Hematopoietic multipotent progenitor cell (in vitro differentiated cells): ENCODE data around the gene HINT2. TPM values are rescaled to one million over a fixed set of nuclear protein-coding genes. Genes with fewer than 3 reads are reported as not detected.

Experiments used
- DNase-seq, 3 donors: peaks; one replicate each; pipeline ENCODE4 v3.0.0-alpha.2; 2011 to 2015; ENCODE audit warnings: low read depth in 2 of 3, low spot score in 2 of 3
- total RNA-seq: library from RNA; depleted of rRNA; stranded (reverse); fragments of >200 nt; gene quantifications from one replicate; pipeline ENCODE4 v1.2.3, GENCODE V29; 2012

HINT2 gene
- total RNA-seq, 1 donor, result 22.6 TPM

GRCh38 chr9:35841645-35841900 lies 26.7 kb upstream of the HINT2 start:
- no peak for DNase-seq

- no peak for DNase-seq
Observed at GRCh38 chr9:35840881-35841644, 26.2 kb upstream of the HINT2 start.

- DNase-seq, result no peak
Observed at GRCh38 chr9:35839926-35840325, 25.1 kb upstream of the HINT2 start.

- DNase-seq, result no peak
Observed at GRCh38 chr9:35836595-35836994, 21.8 kb upstream of the HINT2 start.

- DNase-seq, result no peak
Observed at GRCh38 chr9:35835766-35836165, 20.9 kb upstream of the HINT2 start.

GRCh38 chr9:35835216-35835632 lies 20.4 kb upstream of the HINT2 start:
- no peak for DNase-seq

GRCh38 chr9:35834260-35835215 lies 19.7 kb upstream of the HINT2 start:
- DNase-seq, result no peak

GRCh38 chr9:35832814-35833213 lies 18.0 kb upstream of the HINT2 start:
- DNase-seq, result no peak

GRCh38 chr9:35831040-35831439 lies 16.2 kb upstream of the HINT2 start:
- DNase-seq, result no peak

GRCh38 chr9:35829764-35830096 lies 14.9 kb upstream of the HINT2 start:
- DNase-seq, result no peak

- peak; percentile 79 to 93 (median 90) for DNase-seq
Observed at GRCh38 chr9:35829084-35829763, 14.4 kb upstream of the HINT2 start, which contains the start of gene TMEM8B. TMEM8B (plus strand) TSS chr9:35829228; CDS start chr9:35829448, 220 bp downstream.

GRCh38 chr9:35828716-35829083 lies 13.9 kb upstream of the HINT2 start, which contains the start of gene FAM221B:
FAM221B (minus strand) TSS chr9:35828732; CDS start chr9:35826161, 2,571 bp downstream.
- DNase-seq, result no peak

- no peak for DNase-seq
Observed at GRCh38 chr9:35827486-35827885, 12.6 kb upstream of the HINT2 start.

- DNase-seq, result peak; percentile 34 to 79 (median 65)
Observed at GRCh38 chr9:35826071-35826701, 11.3 kb upstream of the HINT2 start.

- DNase-seq, result no peak
Observed at GRCh38 chr9:35822926-35823325, 8.1 kb upstream of the HINT2 start.

- no peak for DNase-seq
Observed at GRCh38 chr9:35820076-35820475, 5.2 kb upstream of the HINT2 start.

- no peak for DNase-seq
Observed at GRCh38 chr9:35818341-35818740, 3.5 kb upstream of the HINT2 start.

GRCh38 chr9:35816708-35817107 lies 1.9 kb upstream of the HINT2 start:
- no peak for DNase-seq

GRCh38 chr9:35814106-35814840 lies 569 bp downstream of the HINT2 start:
- DNase-seq, result peak; percentile 23 to 61 (median 58)

GRCh38 chr9:35813434-35814105 lies 1.3 kb downstream of the HINT2 start:
- DNase-seq, result no peak
